Measurements from ENCODE around the gene FAM151A.

- TF ChIP-seq POLR2A (IDR thresholded peaks at IDR 0.05), result no peak
- no peak for TF ChIP-seq CTCF (IDR thresholded peaks at IDR 0.05)
Measured at GRCh38 chr1:54559771-54560231, 63.5 kb downstream of the FAM151A start.
